HUES64 (cell line): Measurements from ENCODE around the gene MB.

Experiments used
- H3K27ac ChIP-seq: 2 replicates; pipeline ENCODE4 v1.7.0; 2013; ENCODE audit warnings: low read depth, low read length, inconsistent platforms
- H3K27me3 ChIP-seq: 2 replicates; pipeline ENCODE4 v1.6.1; 2013; ENCODE audit warnings: mild to moderate bottlenecking, low read length; ENCODE audit not compliant: insufficient read depth
- H3K36me3 ChIP-seq: 2 replicates; pipeline ENCODE4 v1.6.1; 2013; ENCODE audit warnings: mild to moderate bottlenecking, low read length; ENCODE audit not compliant: insufficient read depth
- H3K4me1 ChIP-seq: 2 replicates; pipeline ENCODE4 v1.6.1; 2013; ENCODE audit warnings: mild to moderate bottlenecking, low read length, moderate library complexity; ENCODE audit not compliant: insufficient read depth
- H3K4me3 ChIP-seq: 2 replicates; pipeline ENCODE4 v1.5.1; 2013; ENCODE audit warnings: mild to moderate bottlenecking, low read length, moderate library complexity
- H3K9ac ChIP-seq: 2 replicates; pipeline ENCODE4 v1.6.1; 2013; ENCODE audit warnings: mild to moderate bottlenecking, low read depth, low read length
- H3K9me3 ChIP-seq: 2 replicates; pipeline ENCODE4 v1.6.1; 2013; ENCODE audit warnings: low read depth, low read length; ENCODE audit not compliant: insufficient read depth
- WGBS: fragments of 150-250, 120-280 bp; methylation state at CpG from one replicate; pipeline ENCODE4 v1.1.7; 2013; ENCODE audit warnings: missing lambda C conversion rate; 5-methylcytosine and 5-hydroxymethylcytosine counted together

The MB gene

DNA sequence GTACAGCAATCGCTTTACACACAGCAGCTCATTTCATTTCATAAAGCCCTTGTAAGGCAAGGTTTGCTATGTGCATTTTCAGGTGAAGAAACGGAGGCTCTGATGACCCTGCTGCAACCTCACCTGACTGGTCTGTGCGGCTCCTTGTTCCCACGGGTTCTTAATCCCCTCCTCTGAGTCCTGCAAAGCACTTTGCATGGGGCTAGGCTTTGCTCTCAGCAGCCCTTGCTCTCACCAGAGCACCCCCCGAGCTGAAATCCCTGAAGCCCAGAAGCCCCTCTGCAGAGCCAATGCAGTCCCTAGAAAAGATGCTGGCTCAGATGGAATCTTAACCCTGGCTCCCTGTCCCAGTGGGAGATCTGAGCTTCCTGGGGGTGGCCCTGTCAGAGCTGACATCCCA lies 20.1 kb upstream of the MB start:
- H3K4me1 ChIP-seq = no peaks in the 10 kb centered on the region
- H3K27me3 ChIP-seq = no peaks in the 10 kb centered on the region
- 78% methylated on average over 5 of the region's 5 CpGs for WGBS
- no peak overlapping the region for H3K27ac ChIP-seq
- H3K36me3 ChIP-seq = no peaks in the 10 kb centered on the region
- H3K4me3 ChIP-seq = no peak overlapping the region
- H3K9ac ChIP-seq = no peak overlapping the region
- H3K9me3 ChIP-seq = no peaks in the 10 kb centered on the region

DNA sequence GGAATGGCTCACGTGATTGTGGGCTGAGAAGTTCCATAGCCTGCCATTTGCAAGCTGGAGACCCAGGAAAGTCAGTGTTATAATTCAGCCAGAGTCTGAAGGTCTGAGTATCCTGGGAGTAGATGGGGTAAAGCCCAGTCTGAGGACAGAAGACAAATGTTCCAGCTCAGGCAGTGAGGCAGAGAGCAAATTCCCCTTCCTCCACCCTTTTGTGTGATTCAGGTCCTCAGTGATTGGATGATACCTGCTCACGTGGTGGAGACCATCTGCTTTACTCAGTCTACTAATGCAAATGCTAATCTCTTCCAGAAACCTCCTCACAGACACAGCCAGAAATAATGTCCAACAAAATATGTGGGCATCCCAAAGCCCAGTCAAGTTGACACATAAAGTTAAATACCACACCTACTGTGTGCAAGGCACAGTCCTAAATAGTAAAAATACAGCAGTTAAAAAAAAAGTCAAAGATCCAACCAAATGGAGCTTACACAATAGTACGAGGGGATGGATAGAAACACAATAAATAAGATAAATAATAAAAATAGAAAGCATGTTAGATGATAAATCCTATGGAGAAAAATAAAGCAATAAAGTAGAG lies 17.9 kb upstream of the MB start:
- no peak overlapping the region for H3K4me3 ChIP-seq
- no peak overlapping the region for H3K27ac ChIP-seq
- H3K4me1 ChIP-seq = no peaks in the 10 kb centered on the region
- H3K9ac ChIP-seq = no peak overlapping the region
- WGBS = 84% methylated on average over 2 of the region's 3 CpGs
- no peaks in the 10 kb centered on the region for H3K27me3 ChIP-seq
- no peaks in the 10 kb centered on the region for H3K36me3 ChIP-seq
- H3K9me3 ChIP-seq = no peaks in the 10 kb centered on the region

DNA sequence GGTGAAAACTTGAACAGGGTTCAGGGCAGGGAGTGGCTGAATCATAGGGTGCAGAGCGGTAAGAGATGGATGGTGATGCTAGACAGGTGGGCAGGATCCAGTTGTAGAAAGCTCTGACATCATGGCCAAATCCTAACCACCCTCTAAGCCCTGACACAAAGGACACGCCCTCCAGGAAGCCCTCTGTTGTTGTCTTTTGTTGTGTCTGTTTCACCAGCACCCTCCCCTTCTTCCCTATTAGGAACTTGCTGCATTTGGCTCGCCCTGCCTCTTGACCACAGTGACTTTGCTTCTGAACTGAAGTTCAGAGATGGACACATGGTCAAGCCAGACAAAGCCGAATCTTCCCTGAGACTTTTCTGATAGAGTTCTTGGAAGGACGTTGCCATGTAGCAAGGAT lies 16.9 kb upstream of the MB start:
- WGBS = 80% methylated on average over 5 of the region's 5 CpGs
- Histone ChIP-seq H3K36me3 (no peaks in the 10 kb centered on the region), H3K4me3 (no peak overlapping the region), H3K27me3 (no peaks in the 10 kb centered on the region), H3K9me3 (no peaks in the 10 kb centered on the region), H3K4me1 (no peaks in the 10 kb centered on the region), H3K9ac (no peak overlapping the region), H3K27ac (no peak overlapping the region)

DNA sequence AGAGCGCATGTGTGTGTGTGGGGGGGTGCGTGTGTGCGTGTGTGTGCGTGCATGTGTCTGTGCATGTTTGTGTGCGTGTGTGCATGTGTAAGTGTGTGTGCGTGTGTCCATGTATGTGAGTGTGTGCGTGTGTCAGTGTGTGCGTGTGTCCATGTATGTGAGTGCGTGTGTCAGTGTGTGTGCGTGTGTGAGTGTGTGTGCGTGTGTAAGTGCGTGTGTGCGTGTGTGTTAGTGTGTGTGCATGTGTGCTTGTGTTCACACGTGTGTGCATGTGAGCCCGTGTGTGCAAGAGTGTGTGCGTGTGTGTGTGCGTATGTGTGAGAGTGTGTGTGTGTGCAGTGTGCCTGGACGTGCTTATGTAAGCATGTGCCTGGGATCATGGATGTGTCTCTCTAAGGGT lies 16.4 kb upstream of the MB start:
- Histone ChIP-seq H3K4me1 (no peaks in the 10 kb centered on the region), H3K27me3 (no peaks in the 10 kb centered on the region), H3K9ac (no peak overlapping the region), H3K27ac (no peak overlapping the region), H3K36me3 (no peaks in the 10 kb centered on the region), H3K9me3 (no peaks in the 10 kb centered on the region), H3K4me3 (no peak overlapping the region)
- 93% methylated on average over 18 of the region's 18 CpGs for WGBS

DNA sequence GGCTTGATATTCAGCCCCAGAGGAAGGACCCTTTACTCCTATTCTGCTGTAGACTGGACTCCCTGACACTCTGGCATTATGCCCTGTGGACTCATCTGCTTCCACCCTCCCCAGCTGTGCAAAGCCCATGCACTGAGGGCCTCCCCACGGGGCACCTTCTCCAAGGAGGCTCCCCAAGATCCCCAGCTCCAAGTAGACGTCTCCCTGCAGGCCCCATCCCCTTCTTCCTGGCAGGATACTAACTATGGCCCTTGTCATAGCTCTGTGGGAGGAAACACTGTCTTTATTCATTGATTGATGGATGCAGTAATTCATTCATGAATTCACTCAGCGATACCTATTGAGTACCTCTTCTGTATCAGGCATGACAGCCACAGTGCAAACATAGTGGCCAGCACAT lies 15.8 kb upstream of the MB start:
- H3K27ac ChIP-seq = no peak overlapping the region
- H3K9ac ChIP-seq = no peak overlapping the region
- no peaks in the 10 kb centered on the region for H3K36me3 ChIP-seq
- no peaks in the 10 kb centered on the region for H3K27me3 ChIP-seq
- no peaks in the 10 kb centered on the region for H3K4me1 ChIP-seq
- H3K4me3 ChIP-seq = no peak overlapping the region
- H3K9me3 ChIP-seq = no peaks in the 10 kb centered on the region
- WGBS = 87% methylated on average over 3 of the region's 3 CpGs

DNA sequence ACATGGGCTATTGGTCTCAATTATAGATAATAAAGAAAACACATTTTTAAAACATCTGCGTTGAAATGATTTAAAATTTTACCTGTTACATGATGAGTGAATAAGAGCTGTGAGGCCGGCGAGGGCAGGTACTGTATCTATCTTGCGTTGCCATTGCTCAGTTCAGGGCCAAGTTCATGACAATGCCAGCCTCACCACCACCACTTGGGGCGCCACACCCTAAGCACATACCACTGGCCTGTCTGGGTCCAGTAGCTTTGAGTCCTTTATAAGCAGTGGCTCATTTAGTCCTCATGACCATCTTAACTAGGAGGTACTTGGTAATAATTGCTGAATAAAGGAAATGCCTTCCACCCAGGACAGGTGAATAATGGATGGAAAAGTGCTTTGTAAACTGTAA lies 14.5 kb upstream of the MB start:
- WGBS = 71% methylated on average over 5 of the region's 5 CpGs

DNA sequence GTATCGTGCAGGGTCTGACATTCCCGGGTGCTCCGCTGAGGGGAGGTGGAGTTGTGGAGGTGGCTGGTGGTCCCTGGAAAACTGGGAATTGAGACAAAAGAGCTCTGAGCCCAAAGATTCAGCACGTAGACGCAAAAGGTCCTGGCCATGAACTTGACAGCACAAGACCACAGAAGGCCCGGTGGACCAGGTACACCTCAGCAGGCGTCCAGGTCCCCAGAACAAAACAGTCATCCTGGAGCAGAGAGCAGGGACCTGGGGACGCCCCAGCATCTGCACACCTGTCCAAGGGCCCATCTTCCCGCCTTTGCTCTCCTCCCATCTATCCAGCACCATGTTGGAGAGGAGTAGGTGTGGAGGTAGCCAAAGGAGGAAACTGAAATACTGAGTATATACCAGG lies 13.8 kb upstream of the MB start:
- no peaks in the 10 kb centered on the region for H3K27me3 ChIP-seq
- no peaks in the 10 kb centered on the region for H3K36me3 ChIP-seq
- no peak overlapping the region for H3K9ac ChIP-seq
- H3K27ac ChIP-seq = no peak overlapping the region
- 88% methylated on average over 8 of the region's 9 CpGs for WGBS
- no peaks in the 10 kb centered on the region for H3K9me3 ChIP-seq
- no peaks in the 10 kb centered on the region for H3K4me1 ChIP-seq
- H3K4me3 ChIP-seq = no peak overlapping the region

More for the DNA sequence above, 14.5 kb upstream of the MB start:
- H3K4me3 ChIP-seq = no peak overlapping the region
- no peaks in the 10 kb centered on the region for H3K36me3 ChIP-seq
- H3K9me3 ChIP-seq = no peaks in the 10 kb centered on the region
- H3K4me1 ChIP-seq = no peaks in the 10 kb centered on the region
- no peaks in the 10 kb centered on the region for H3K27me3 ChIP-seq
- no peak overlapping the region for H3K9ac ChIP-seq
- no peak overlapping the region for H3K27ac ChIP-seq

DNA sequence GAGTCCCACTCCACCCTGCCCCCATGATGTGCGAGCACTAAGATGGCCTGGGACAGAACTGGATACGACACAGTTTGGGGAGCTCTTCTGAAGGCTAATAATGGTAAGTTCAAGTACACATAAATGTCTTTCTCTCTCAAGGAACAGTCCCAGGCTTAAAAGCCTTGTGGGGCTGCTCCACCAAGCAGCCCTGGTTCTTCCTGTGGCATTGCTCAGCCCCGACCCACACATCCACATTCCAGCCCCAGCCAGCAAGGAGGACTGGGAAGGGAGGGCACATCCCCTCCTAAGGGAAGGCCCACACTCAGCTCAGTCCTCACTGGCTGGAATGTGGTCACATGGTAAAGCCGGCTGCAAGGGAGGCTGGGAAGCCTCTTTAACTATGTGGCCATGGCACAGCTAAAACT lies 13.3 kb upstream of the MB start:
- no peaks in the 10 kb centered on the region for H3K36me3 ChIP-seq
- H3K9ac ChIP-seq = no peak overlapping the region
- H3K4me3 ChIP-seq = no peak overlapping the region
- H3K4me1 ChIP-seq = no peaks in the 10 kb centered on the region
- H3K27me3 ChIP-seq = no peaks in the 10 kb centered on the region
- no peak overlapping the region for H3K27ac ChIP-seq
- WGBS = 68% methylated on average over 2 of the region's 4 CpGs
- no peaks in the 10 kb centered on the region for H3K9me3 ChIP-seq

DNA sequence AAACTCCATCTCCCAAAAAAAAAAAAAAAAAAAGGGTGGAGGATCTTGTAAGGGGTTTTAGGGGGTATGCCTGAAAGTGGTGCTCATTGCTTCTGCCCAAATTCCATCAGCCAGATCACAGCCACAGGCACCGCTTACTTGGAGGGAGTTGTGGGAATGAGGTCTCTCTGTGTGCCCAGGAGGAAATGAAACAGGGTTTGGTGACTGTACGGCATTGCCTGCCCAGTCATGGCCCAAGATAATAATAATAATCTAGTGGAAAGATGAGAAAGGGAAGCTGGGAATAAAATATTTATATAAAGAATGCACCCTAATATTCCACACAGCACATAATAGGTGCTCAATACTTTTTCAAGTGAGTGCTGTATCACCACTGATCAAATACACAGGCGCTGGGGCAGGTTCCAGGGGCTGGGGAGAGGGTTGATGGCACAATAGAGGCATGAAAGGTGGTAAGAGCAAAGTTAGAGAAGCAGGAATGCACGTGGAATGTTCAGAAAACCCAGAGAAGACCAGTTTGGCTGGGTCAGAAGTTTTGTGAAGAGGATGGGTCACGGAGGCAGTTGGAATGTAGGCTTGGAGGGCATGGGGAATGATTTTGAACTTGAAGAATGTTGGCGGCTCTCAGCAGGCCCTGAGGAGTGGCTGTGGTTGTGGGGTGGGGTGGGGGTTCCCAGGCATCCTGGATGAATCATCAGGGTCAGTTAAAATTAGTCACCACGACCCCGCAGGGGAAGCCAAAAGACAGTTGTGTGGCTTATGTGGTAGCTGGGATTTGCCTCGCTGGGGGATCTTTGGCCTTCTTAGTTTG lies 12.5 kb upstream of the MB start:
- Histone ChIP-seq H3K36me3 (no peaks in the 10 kb centered on the region), H3K4me3 (no peak overlapping the region), H3K27ac (no peak overlapping the region), H3K27me3 (no peaks in the 10 kb centered on the region), H3K9me3 (no peaks in the 10 kb centered on the region), H3K4me1 (no peaks in the 10 kb centered on the region), H3K9ac (no peak overlapping the region)
- WGBS = 26% methylated on average over 7 of the region's 9 CpGs

DNA sequence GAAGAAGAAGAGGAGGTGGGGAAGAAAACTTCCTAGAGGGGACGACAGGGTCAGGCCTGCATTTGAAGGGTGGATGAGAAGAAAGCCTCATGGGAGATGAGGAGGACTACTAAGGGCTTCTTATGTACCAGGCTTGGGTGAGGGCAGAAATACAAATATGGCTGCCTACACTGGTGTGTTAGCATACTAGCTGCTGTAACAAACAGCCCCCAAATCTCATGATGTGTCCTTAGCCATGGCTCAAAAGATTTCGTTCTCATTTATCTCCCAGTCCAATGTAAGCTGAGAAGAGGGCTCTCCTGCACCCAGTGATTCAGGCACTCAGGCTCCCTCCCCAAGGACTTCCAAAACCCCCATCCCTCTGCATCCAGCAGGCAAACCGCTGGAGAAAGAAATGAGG lies 11.6 kb upstream of the MB start:
- no peak overlapping the region for H3K9ac ChIP-seq
- H3K4me3 ChIP-seq = no peak overlapping the region
- WGBS = 91% methylated on average over 3 of the region's 3 CpGs

DNA sequence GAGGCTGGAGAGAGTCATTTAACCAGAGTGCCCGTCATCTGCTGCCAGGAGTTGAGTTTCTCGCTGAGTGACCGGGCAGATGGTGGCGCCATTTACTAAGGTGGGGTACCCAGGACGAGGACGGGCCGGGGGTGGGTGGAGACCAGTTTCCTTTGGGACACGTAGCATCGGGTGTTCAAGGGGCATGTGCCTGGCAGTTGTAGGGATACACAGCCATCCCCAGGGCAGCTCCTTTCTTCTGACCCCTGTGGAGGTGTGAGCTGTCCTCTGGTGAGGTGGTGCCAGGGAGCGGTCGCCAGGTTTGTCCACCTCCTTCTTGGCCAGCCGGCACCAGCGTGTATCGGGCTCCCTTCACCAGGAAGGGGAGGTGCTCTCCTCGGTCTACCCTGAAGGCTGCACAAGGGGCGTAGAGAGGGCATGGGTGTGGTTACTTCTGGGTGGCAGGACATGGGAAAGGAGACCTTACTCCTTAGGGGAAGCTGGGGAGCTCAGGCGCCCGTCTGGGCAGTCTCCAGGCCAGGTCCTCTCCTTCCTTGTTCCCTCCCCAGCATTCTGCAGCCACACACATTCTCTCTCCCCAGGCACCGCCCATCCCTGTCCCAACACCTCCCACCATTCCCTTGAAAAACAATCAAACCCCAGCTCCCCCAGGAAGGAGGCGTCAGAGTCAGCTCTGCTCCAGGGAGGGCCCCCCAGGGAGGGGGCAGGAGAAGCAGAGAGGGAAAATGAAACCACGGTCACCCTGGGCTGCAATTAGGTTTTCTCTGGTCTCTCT lies 10.3 kb upstream of the MB start:
- peaks cover 2% of the 10 kb centered on the region; the same call in 1 of the 2 replicates for H3K4me1 ChIP-seq
- no peak overlapping the region for H3K27ac ChIP-seq
- no peaks in the 10 kb centered on the region for H3K9me3 ChIP-seq
- H3K36me3 ChIP-seq = no peaks in the 10 kb centered on the region
- peak overlapping the region; percentile 67 for H3K4me3 ChIP-seq
- H3K9ac ChIP-seq = peak overlapping the region; percentile 30
- no peaks in the 10 kb centered on the region for H3K27me3 ChIP-seq
- WGBS = 6% methylated on average over 21 of the region's 21 CpGs

More for the DNA sequence above, 11.6 kb upstream of the MB start:
- Histone ChIP-seq H3K9me3 (no peaks in the 10 kb centered on the region), H3K27me3 (no peaks in the 10 kb centered on the region), H3K27ac (no peak overlapping the region), H3K4me1 (no peaks in the 10 kb centered on the region), H3K36me3 (no peaks in the 10 kb centered on the region)
